ENCODE results near the gene CHPT1. TPM values are rescaled to one million over a fixed set of nuclear protein-coding genes. Genes with fewer than 3 reads are reported as not detected.
A peak's percentile ranks its signal among the peaks of the same experiment; 100 is the strongest.

CHPT1 gene
- total and polyA plus RNA-seq, 2 of the 13 experiments (the other 11 are each of a cell fraction or from before 2014, with no cell fraction given), result 117 to 178 TPM

- Histone ChIP-seq H2AFZ (ENCODE audit: low read length) (no peak overlapping the region), H3K4me2 (ENCODE audit: low read depth, low read length) (no peak overlapping the region), H3K4me3 (replicated peaks in 1 of 3; ENCODE audit: insufficient read depth in 1 of 3, low read depth in 2 of 3, low read length in 3 of 3) (no peak overlapping the region), H3K36me3 (replicated peaks in 1 of 2; ENCODE audit: control insufficient read depth in 1 of 2, insufficient read depth in 2 of 2, low read length in 2 of 2) (no peaks in the 10 kb centered on the region; a peak in 1 of 5 replicates), H3K79me2 (ENCODE audit: insufficient read depth, low read length) (no peaks in the 10 kb centered on the region), H3K4me1 (ENCODE audit: insufficient read depth, low read length) (peaks cover 22% of the 10 kb centered on the region), H3K9ac (ENCODE audit: insufficient read depth, low read depth, low read length) (no peak overlapping the region), H3K9me3 (ENCODE audit: low read length) (no peaks in the 10 kb centered on the region), H4K20me1 (ENCODE audit: insufficient read depth, low read length) (no peaks in the 10 kb centered on the region), H3K27me3 (ENCODE audit: control insufficient read depth in 1 of 2, insufficient read depth in 2 of 2, low read length in 2 of 2) (no peaks in the 10 kb centered on the region), H3K27ac (ENCODE audit: extremely low read length, insufficient read depth, low read length) (no peak overlapping the region)
- in situ Hi-C loops (cut with HindIII; ENCODE audit: extremely low pct_ligation_motif_present, low pct_unique_long_range_greater_than_20kb) (loop anchor here (5.0 to 25.0 kb wide), 2 partner anchors 65 to 360 kb away; partner anchors contain the start of gene ARL1), intact Hi-C loops (cut with micrococcal nuclease; ENCODE audit: unreplicated experiment) (loop anchor here (2.0 kb wide), 1 partner anchor 59 kb away; the partner anchor contains the start of gene GNPTAB)
- 93% methylated on average over 5 of the region's 5 CpGs for WGBS (ENCODE audit: low lambda C conversion rate)
- ATAC-seq, result no peak
- BruUV-seq (replicated peaks), result no TSS peak
- no peak for DNase-seq (ENCODE audit: low spot score)
- ChIA-PET POLR2A (no interaction called here), CTCF (ENCODE audit: low intra/inter-chr PET ratio, low total read pairs) (no interaction called here)
- TF ChIP-seq PHF8 (CRISPR knock-in tag; IDR thresholded peaks at IDR 0.05) (no peak), SRY (CRISPR knock-in tag; IDR thresholded peaks at IDR 0.05) (no peak)
- no peak for FAIRE-seq
These were observed 74.8 kb downstream of the CHPT1 start for GRCh38 chr12:101772012-101772775.

GRCh38 chr12:101773650-101774162, 76.3 kb downstream of the CHPT1 start:
- intact Hi-C loops (cut with micrococcal nuclease; ENCODE audit: unreplicated experiment), result loop anchor here (1.0 to 2.0 kb wide), 3 partner anchors 57 to 283 kb away; partner anchors contain the start of gene GNPTAB
- 49% methylated on average over 2 of the region's 2 CpGs for WGBS (ENCODE audit: low lambda C conversion rate)
- no peak overlapping the region for H3K9ac ChIP-seq (ENCODE audit: insufficient read depth, low read depth, low read length)
- H3K9me3 ChIP-seq (ENCODE audit: low read length), result no peaks in the 10 kb centered on the region
- FAIRE-seq (peak; percentile 67), ATAC-seq (peak; percentile 76), DNase-seq (ENCODE audit: low spot score) (peak; percentile 44)
- POLR2A ChIA-PET, result interaction anchor here (0.6 kb wide), 1 partner anchor 106 kb away, joined by 3 read pairs; no protein-coding TSS in a partner anchor
- no peaks in the 10 kb centered on the region; a peak in 1 of 5 replicates for H3K36me3 ChIP-seq (replicated peaks in 1 of 2; ENCODE audit: control insufficient read depth in 1 of 2, insufficient read depth in 2 of 2, low read length in 2 of 2)
- H4K20me1 ChIP-seq (ENCODE audit: insufficient read depth, low read length), result no peaks in the 10 kb centered on the region
- no peak overlapping the region for H3K27ac ChIP-seq (ENCODE audit: extremely low read length, insufficient read depth, low read length)
- H3K27me3 ChIP-seq (ENCODE audit: control insufficient read depth in 1 of 2, insufficient read depth in 2 of 2, low read length in 2 of 2), result no peaks in the 10 kb centered on the region
- CTCF ChIA-PET (ENCODE audit: low intra/inter-chr PET ratio, low total read pairs), result interaction anchor here (1.5 to 3.2 kb wide), 2 partner anchors 57 to 66 kb away, joined by 20 to 23 read pairs; partner anchors contain the start of gene GNPTAB
- no peak overlapping the region for H3K4me2 ChIP-seq (ENCODE audit: low read depth, low read length)
- no TSS peak for BruUV-seq (replicated peaks)
- H2AFZ ChIP-seq (ENCODE audit: low read length), result no peak overlapping the region
- no peaks in the 10 kb centered on the region for H3K79me2 ChIP-seq (ENCODE audit: insufficient read depth, low read length)
- in situ Hi-C loops (cut with HindIII; ENCODE audit: extremely low pct_ligation_motif_present, low pct_unique_long_range_greater_than_20kb), result loop anchor here (5.0 to 25.0 kb wide), 2 partner anchors 64 to 361 kb away; partner anchors contain the start of gene ARL1
- H3K4me1 ChIP-seq (ENCODE audit: insufficient read depth, low read length), result peaks cover 12% of the 10 kb centered on the region
- no peak overlapping the region for H3K4me3 ChIP-seq (replicated peaks in 1 of 3; ENCODE audit: insufficient read depth in 1 of 3, low read depth in 2 of 3, low read length in 3 of 3)
- no peak for TF ChIP-seq ZNF160 (CRISPR knock-in tag; IDR thresholded peaks at IDR 0.05)
- TF ChIP-seq ZNF607 (CRISPR knock-in tag; IDR thresholded peaks at IDR 0.05; ENCODE audit: borderline replicate concordance), result no peak
- no peak for TF ChIP-seq SP5 (CRISPR knock-in tag; IDR thresholded peaks at IDR 0.05; ENCODE audit: borderline replicate concordance, low read depth)
- TF ChIP-seq PBX3 (CRISPR knock-in tag; IDR thresholded peaks at IDR 0.05; ENCODE audit: borderline replicate concordance), result no peak
- TF ChIP-seq FOXK2 (IDR thresholded peaks at IDR 0.05), result no peak
- peak; percentile 73 for TF ChIP-seq RAD21 (CRISPR knock-in tag; IDR thresholded peaks at IDR 0.05)
- no peak for TF ChIP-seq KLF13 (CRISPR knock-in tag; IDR thresholded peaks at IDR 0.05)
- TF ChIP-seq SMC3 (IDR thresholded peaks at IDR 0.05; ENCODE audit: low read length), result peak; percentile 82
- TF ChIP-seq ZNF724P (CRISPR knock-in tag; IDR thresholded peaks at IDR 0.05; ENCODE audit: borderline replicate concordance), result no peak
- TF ChIP-seq CREBL2 (CRISPR knock-in tag; IDR thresholded peaks at IDR 0.05; ENCODE audit: borderline replicate concordance), result no peak
- TF ChIP-seq ZNF143 (CRISPR knock-in tag; IDR thresholded peaks at IDR 0.05), result no peak
- TF ChIP-seq CTCF (CRISPR knock-in tag; IDR thresholded peaks at IDR 0.05), result peak; percentile 85
- no peak for TF ChIP-seq KLF15 (CRISPR knock-in tag; IDR thresholded peaks at IDR 0.05; ENCODE audit: borderline replicate concordance)
